Testis (tissue), 2 donors: Measurements from ENCODE around the gene HIPK4.

ENCODE experiments used
- POLR2A ChIP-seq: fragments of 450-650 bp; IDR thresholded peaks from one replicate; pipeline ENCODE4 v1.6.1; 2017; ENCODE audit warnings: antibody characterized with exemption, mild to moderate bottlenecking, moderate library complexity
- TF ChIP-seq, protein P1 (sequence below), 3 experiments: fragments of 450-650 bp in 2 of 3; fragments of 200-600 bp in 1 of 3; sonication (generic) in 1 of 3; IDR thresholded peaks; one replicate each; pipeline ENCODE4 v1.5.1; 2016 to 2019; ENCODE audit warnings: antibody characterized with exemption in 3 of 3, mild to moderate bottlenecking in 2 of 3, moderate library complexity in 1 of 3

DNA sequence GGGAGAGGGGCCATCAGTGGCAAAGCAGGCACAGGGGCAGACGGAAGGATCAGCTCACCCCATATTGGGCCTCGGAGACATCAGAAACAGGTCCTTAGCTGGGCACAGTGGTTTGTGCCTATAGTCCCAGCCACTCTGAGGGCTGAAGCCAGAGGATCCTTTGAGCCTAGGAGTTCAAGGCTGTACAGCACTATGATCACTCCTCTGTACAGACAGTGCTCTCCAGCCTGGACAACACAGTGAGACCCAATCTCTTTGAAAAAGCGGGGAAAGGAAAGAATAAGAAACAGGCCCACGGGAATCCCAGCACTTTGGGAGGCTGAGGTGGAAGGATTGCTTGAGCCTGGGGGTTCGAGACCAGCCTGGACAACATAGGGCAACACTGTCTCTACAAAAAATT is 29.8 kb upstream of the HIPK4 start:
- TF ChIP-seq, protein P1, sequence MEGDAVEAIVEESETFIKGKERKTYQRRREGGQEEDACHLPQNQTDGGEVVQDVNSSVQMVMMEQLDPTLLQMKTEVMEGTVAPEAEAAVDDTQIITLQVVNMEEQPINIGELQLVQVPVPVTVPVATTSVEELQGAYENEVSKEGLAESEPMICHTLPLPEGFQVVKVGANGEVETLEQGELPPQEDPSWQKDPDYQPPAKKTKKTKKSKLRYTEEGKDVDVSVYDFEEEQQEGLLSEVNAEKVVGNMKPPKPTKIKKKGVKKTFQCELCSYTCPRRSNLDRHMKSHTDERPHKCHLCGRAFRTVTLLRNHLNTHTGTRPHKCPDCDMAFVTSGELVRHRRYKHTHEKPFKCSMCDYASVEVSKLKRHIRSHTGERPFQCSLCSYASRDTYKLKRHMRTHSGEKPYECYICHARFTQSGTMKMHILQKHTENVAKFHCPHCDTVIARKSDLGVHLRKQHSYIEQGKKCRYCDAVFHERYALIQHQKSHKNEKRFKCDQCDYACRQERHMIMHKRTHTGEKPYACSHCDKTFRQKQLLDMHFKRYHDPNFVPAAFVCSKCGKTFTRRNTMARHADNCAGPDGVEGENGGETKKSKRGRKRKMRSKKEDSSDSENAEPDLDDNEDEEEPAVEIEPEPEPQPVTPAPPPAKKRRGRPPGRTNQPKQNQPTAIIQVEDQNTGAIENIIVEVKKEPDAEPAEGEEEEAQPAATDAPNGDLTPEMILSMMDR (IDR thresholded peaks at IDR 0.05), result no peak
- TF ChIP-seq POLR2A, result no peak
